Measurements from ENCODE around the gene CLMN. TPM values are rescaled to one million over a fixed set of nuclear protein-coding genes. Genes with fewer than 3 reads are reported as not detected.

Gene CLMN
- total and polyA plus RNA-seq, 2 donors (not counting 3 experiments of a cell fraction or from before 2014, with no cell fraction given): 0.72 to 9.6 TPM

DNA sequence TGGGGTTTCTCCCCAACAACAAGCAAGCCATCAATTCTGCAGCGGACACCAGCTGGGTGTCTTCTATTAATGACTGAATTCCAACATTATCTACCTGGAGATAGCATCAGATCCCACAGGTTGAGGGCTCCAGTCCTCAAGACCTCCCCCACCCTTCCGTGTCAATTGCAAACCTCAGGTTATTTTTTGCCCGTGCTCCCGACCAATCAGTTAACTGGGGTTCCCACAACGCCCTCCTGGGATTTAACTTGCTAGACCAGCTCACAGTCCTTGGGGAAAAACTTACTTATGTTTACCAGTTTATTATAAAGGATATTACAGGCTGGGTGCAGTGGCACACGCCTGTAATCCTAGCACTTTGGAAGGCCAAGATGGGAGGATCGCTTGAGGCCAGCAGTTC lies 172.1 kb downstream of the CLMN start:
- DNase-seq (ENCODE audit: low read depth, low spot score) (no peak), FAIRE-seq (no peak)
- Histone ChIP-seq H3K4me3 (replicated peaks in 1 of 3; ENCODE audit: insufficient read depth in 1 of 3, low read depth in 1 of 3, low read length in 3 of 3) (no peak overlapping the region), H2AFZ (ENCODE audit: low read depth, low read length) (no peak overlapping the region), H3K4me1 (ENCODE audit: control insufficient read depth, extremely low read depth, insufficient read depth, low read length) (no peaks in the 10 kb centered on the region), H3K27ac (ENCODE audit: insufficient read depth, low read depth, low read length) (no peak overlapping the region), H3K4me2 (ENCODE audit: insufficient read depth, low read length) (no peak overlapping the region), H4K20me1 (replicated peaks; ENCODE audit: control insufficient read depth, extremely low read depth, insufficient read depth, low read length) (peaks cover 13% of the 10 kb centered on the region), H3K27me3 (ENCODE audit: control insufficient read depth in 2 of 2, insufficient read depth in 2 of 2, low read length in 2 of 2) (no peaks in the 10 kb centered on the region), H3K9me1 (replicated peaks; ENCODE audit: control insufficient read depth, extremely low read depth, insufficient read depth, low read length) (no peaks in the 10 kb centered on the region), H3K79me2 (ENCODE audit: control insufficient read depth, insufficient read depth, low read length) (peaks cover 96% of the 10 kb centered on the region), H3K9ac (replicated peaks; ENCODE audit: extremely low read depth, insufficient read depth, low read length) (no peak overlapping the region), H3K9me3 (replicated peaks; ENCODE audit: control insufficient read depth, insufficient read depth, low read length) (no peaks in the 10 kb centered on the region), H3K36me3 (ENCODE audit: control insufficient read depth in 2 of 2, extremely low read depth in 1 of 2, insufficient read depth in 2 of 2, low read length in 2 of 2) (no peaks in the 10 kb centered on the region)
- dilution Hi-C loops (cut with MboI; ENCODE audit: extremely low pct_ligation_motif_present, low sequenced_read_pairs) (no loop called here), intact Hi-C loops (cut with micrococcal nuclease) (no loop called here)
- ChIA-PET CTCF (interaction anchor here (1.5 kb wide), 1 partner anchor 10 kb away, joined by 3 read pairs; no protein-coding TSS in a partner anchor), POLR2A (no interaction called here)
- TF ChIP-seq JUN (IDR thresholded peaks at IDR 0.05; ENCODE audit: borderline replicate concordance, insufficient read depth, insufficient read length, low read depth) (no peak), CTCF (IDR thresholded peaks at IDR 0.05; ENCODE audit: extremely low read depth in 1 of 2, insufficient read depth in 1 of 2, low read depth in 1 of 2, low read length in 2 of 2) (no peak), MYC (IDR thresholded peaks at IDR 0.05; ENCODE audit: low read depth, low read length) (no peak), POLR2AphosphoS5 (IDR thresholded peaks at IDR 0.05; ENCODE audit: insufficient read depth, low read depth, low read length) (no peak), POLR2A (IDR thresholded peaks at IDR 0.05; ENCODE audit: low read depth, low read length) (no peak), FOS (IDR thresholded peaks at IDR 0.05; ENCODE audit: borderline replicate concordance, insufficient read depth, low read length) (no peak), GATA2 (IDR thresholded peaks at IDR 0.05; ENCODE audit: insufficient read depth, insufficient read length, low read depth, low read length) (no peak), EZH2 (IDR thresholded peaks at IDR 0.05; ENCODE audit: borderline replicate concordance, low read depth, low read length, severe bottlenecking) (no peak)
- TF ChIP-seq, protein P1, sequence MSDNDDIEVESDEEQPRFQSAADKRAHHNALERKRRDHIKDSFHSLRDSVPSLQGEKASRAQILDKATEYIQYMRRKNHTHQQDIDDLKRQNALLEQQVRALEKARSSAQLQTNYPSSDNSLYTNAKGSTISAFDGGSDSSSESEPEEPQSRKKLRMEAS (IDR thresholded peaks at IDR 0.05; ENCODE audit: insufficient read depth, insufficient read length): no peak
- no TSS peak for BruUV-seq (replicated peaks)
